Stimulated activated CD4-positive, alpha-beta T cell treated with anti-CD3 and anti-CD28 coated beads, Interleukin-4, amount 100 ng/mL, for 48 hours (primary cell): Measurements from ENCODE around the gene FBXL12.
A peak's percentile ranks its signal among the peaks of the same experiment; 100 is the strongest.
"Not testable (repeated sequence)": the region's sequence is repeated elsewhere in the genome, so short reads cannot be mapped to it uniquely, and the experiment has no call there.

Experiments
- DNase-seq, 2 donors: peaks; one replicate each; pipeline ENCODE4 v3.0.0-alpha.2; 2020; ENCODE audit warnings: low read depth in 2 of 2

FBXL12 gene

GRCh38 chr19:9818734-9819595 lies at the start of gene FBXL12:
FBXL12 (minus strand) TSS chr19:9819079; CDS start chr19:9818813, 266 bp downstream.
- DNase-seq, result peak; percentile 100

GRCh38 chr19:9865732-9866501 lies 47.0 kb upstream of the FBXL12 start:
- DNase-seq, result no peak

GRCh38 chr19:9863759-9864158 lies 44.9 kb upstream of the FBXL12 start:
- no peak for DNase-seq

- no peak for DNase-seq
These were observed 44.1 kb upstream of the FBXL12 start for GRCh38 chr19:9862938-9863337.

- DNase-seq, result no peak
These were observed 42.6 kb upstream of the FBXL12 start for GRCh38 chr19:9861503-9861902.

- no peak for DNase-seq
These were observed 41.5 kb upstream of the FBXL12 start for GRCh38 chr19:9860407-9860806.

- DNase-seq, result no peak
These were observed 39.9 kb upstream of the FBXL12 start for GRCh38 chr19:9858766-9859165.

GRCh38 chr19:9857920-9858746 lies 39.3 kb upstream of the FBXL12 start:
- DNase-seq, result no peak

GRCh38 chr19:9857076-9857721 lies 38.3 kb upstream of the FBXL12 start:
- DNase-seq, result no peak

GRCh38 chr19:9856609-9857008 lies 37.7 kb upstream of the FBXL12 start:
- DNase-seq, result no peak

GRCh38 chr19:9854282-9854846 lies 35.5 kb upstream of the FBXL12 start:
- DNase-seq, result no peak

GRCh38 chr19:9850235-9850959 lies 31.5 kb upstream of the FBXL12 start:
- DNase-seq, result no peak

- DNase-seq, result no peak
These were observed 30.9 kb upstream of the FBXL12 start for GRCh38 chr19:9849791-9850190.

GRCh38 chr19:9848762-9849161 lies 29.9 kb upstream of the FBXL12 start:
- no peak for DNase-seq

GRCh38 chr19:9848060-9848459 lies 29.2 kb upstream of the FBXL12 start:
- no peak for DNase-seq

GRCh38 chr19:9847087-9847671 lies 28.3 kb upstream of the FBXL12 start:
- peak; percentile 46 to 51 for DNase-seq

GRCh38 chr19:9843626-9844273 lies 24.9 kb upstream of the FBXL12 start:
- DNase-seq, result not testable (repeated sequence)

GRCh38 chr19:9842834-9843625 lies 24.2 kb upstream of the FBXL12 start:
- no peak for DNase-seq

GRCh38 chr19:9839415-9839814 lies 20.5 kb upstream of the FBXL12 start:
- DNase-seq, result no peak
